Activated naive CD8-positive, alpha-beta T cell treated with anti-CD3 and anti-CD28 coated beads, Interleukin-2, amount 50 U/mL, for 24 hours (primary cell): ENCODE measurements around the gene ZC3H10.
"Not testable (repeated sequence)": the region's sequence is repeated elsewhere in the genome, so short reads cannot be mapped to it uniquely, and the experiment has no call there.

Experiments
- ATAC-seq: fragments of 150-1000 bp; cut with Tn5 transposase; one replicate; pipeline ENCODE4 v1.10.0; 2021
- DNase-seq: peaks from one replicate; pipeline ENCODE4 v3.0.0; 2021
- H3K27ac Mint-ChIP-seq: one replicate; pipeline ENCODE4 v1.8.0; 2021; ENCODE audit warnings: mild to moderate bottlenecking, mixed read lengths
- H3K27me3 Mint-ChIP-seq: one replicate; pipeline ENCODE4 v1.8.0; 2021; ENCODE audit warnings: mixed read lengths
- H3K36me3 Mint-ChIP-seq: one replicate; pipeline ENCODE4 v1.8.0; 2021; ENCODE audit warnings: low read depth, mixed read lengths
- H3K4me1 Mint-ChIP-seq: one replicate; pipeline ENCODE4 v1.8.0; 2021; ENCODE audit warnings: mixed read lengths
- H3K4me3 Mint-ChIP-seq: one replicate; pipeline ENCODE4 v1.8.0; 2021; ENCODE audit warnings: mild to moderate bottlenecking, moderate library complexity, mixed read lengths
- H3K9me3 Mint-ChIP-seq: one replicate; pipeline ENCODE4 v1.8.0; 2021; ENCODE audit warnings: mixed read lengths

The ZC3H10 gene

DNA sequence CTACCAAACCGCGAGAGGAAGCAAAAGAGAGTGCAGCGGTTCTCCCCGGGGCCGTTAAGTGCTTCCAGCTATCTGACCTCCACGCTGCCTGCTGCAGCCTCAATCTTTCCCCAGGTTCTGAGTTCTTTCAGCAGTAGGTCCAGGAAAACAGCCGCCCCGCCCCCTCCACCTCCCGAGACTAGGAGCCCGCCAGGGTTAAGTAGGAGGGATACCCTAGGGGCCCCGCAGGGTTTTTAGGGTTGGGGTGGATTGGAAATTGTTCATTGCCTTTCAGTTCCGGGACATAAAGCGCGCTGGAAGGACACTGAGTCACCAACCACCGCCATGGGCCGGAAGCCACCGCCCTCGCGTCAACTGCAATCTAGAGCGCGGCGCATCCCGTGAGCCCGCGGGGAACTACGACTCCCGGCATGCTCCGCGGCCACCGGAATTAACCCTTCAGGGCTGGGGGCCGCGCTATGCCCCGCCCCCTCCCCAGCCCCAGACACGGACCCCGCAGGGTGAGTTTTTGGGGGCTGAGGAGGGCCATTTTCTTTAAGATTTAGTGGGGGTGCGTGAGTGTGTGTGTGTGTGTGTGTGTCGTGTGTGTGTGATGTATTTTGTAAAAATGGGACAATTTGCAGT lies 34.2 kb downstream of the ZC3H10 start, which contains the start of gene MYL6B:
Gene MYL6B, plus strand, starts transcription at position 456 of the 624 bp plus-strand sequence. CDS start 1,332 bp downstream, outside the sequence.
- H3K4me1 Mint-ChIP-seq, result peaks cover 42% of the 10 kb centered on the region
- no peaks in the 10 kb centered on the region for H3K9me3 Mint-ChIP-seq
- H3K27ac Mint-ChIP-seq, result peak within 1 kb of the TSS; percentile 98
- ATAC-seq (peak; percentile 88), DNase-seq (peak; percentile 94)
- H3K4me3 Mint-ChIP-seq, result peak within 1 kb of the TSS; percentile 85
- H3K27me3 Mint-ChIP-seq, result no peaks in the 10 kb centered on the region
- H3K36me3 Mint-ChIP-seq, result peaks cover 9% of the 10 kb centered on the region

DNA sequence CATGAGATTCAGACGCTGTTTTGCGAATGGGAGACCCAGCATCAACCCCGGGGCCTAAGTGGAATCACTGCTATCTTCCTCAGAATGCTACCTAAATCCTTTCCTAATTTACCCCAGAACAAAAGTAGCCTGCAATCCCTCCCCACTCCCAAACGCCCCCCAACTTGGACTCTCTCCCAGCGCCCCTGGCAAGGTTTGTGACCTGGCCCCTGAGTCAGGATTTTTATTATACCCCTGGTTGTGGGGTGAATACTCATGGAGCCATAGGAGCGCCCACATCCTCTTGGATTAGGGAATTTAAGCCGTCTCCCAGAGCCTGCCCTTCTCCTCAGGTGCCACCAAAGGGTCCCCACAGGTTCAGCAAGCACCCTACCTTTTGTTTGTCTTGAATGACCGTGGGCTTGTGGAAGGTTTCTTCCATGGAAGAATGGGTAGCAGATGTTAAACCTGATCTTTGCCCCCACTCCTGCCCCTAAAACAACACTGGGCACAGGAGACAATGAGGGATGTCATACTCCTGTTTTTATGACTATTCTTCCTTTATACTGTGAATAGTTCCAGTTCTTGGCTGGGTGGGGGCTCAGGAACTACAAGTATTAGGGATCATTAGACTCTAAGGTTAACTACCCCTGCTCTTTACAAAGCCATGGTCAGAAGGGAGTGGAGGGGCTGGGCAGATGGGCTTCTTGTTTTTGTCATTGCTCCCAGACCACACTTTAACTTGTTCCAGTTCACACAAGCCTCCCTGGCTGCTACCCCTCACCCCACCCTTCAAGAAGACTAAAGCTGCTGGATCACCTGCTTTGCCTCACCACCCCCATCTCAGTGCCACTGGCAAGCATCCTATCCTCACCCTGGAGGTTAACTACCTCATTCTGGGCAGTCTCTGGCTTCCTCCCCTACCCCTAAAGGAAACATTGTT lies 35.0 kb downstream of the ZC3H10 start:
- no peaks in the 10 kb centered on the region for H3K9me3 Mint-ChIP-seq
- H3K27me3 Mint-ChIP-seq, result no peaks in the 10 kb centered on the region
- H3K4me1 Mint-ChIP-seq, result peaks cover 47% of the 10 kb centered on the region
- peak overlapping the region; percentile 98 for H3K27ac Mint-ChIP-seq
- no peak for ATAC-seq
- H3K36me3 Mint-ChIP-seq, result peaks cover 10% of the 10 kb centered on the region
- H3K4me3 Mint-ChIP-seq, result peak overlapping the region; percentile 85
- no peak for DNase-seq

DNA sequence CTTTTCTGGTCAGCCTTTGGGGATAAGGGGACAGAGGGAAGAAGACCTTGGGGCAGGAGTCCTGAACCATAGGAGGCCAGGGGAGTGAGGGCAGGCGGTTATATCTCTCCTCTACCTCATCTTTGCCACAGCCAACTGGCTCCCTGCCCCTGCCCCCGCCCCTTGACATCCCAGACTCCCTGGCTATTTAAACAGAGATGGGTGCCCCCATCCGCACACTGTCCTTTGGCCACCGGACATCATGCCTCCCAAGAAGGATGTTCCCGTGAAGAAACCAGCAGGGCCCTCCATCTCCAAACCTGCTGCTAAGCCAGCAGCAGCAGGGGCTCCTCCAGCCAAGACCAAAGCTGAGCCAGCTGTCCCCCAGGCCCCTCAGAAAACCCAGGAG lies 35.6 kb downstream of the ZC3H10 start:
- Mint-ChIP-seq H3K4me1 (peaks cover 47% of the 10 kb centered on the region), H3K4me3 (peak overlapping the region; percentile 85), H3K27ac (no peak overlapping the region), H3K36me3 (peaks cover 14% of the 10 kb centered on the region), H3K9me3 (no peaks in the 10 kb centered on the region), H3K27me3 (no peaks in the 10 kb centered on the region)
- no peak for DNase-seq
- ATAC-seq, result no peak

DNA sequence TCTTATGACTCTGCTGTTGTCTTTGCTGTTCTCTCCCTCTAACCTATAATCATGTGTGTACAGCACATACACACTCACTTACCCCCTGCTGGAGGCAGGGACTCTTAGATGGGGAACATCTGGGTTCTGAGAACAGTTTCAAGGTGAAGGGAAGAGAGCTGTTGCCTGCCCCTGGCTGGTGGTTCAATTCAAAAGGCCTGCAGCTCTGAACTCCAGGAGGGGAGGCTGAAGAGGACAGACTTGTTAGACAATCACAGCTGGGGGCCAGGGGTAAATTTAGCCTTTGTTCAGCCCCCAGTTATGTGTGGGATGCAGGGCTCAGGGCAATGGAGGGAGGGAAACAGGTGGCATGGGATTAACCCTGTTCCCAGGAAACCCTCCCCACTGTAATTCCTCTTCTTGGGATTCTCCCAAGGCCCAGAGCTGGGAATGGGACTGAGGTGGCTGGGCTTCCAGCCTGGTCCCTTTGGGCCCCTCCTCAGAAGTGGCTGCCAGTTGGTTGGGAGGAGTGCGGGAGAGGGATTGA lies 36.2 kb downstream of the ZC3H10 start:
- H3K36me3 Mint-ChIP-seq, result peaks cover 21% of the 10 kb centered on the region

DNA sequence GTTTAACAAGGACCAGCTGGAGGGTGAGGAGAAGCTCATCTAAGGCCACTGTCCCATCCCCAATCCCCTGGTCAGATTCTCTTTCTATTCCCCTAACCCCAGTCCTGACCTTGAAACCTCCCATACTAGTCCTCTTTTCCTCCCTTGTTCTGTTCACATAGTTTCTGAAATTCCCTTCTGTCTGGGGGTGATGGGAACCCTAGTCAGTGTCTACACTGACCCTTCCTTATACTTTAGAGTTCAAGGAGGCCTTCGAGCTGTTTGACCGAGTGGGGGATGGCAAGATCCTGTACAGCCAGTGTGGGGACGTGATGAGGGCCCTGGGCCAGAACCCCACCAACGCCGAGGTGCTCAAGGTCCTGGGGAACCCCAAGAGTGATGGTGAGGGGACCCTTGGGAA lies 36.8 kb downstream of the ZC3H10 start:
- H3K4me1 Mint-ChIP-seq, result peaks cover 59% of the 10 kb centered on the region
- H3K4me3 Mint-ChIP-seq, result no peak overlapping the region
- ATAC-seq (no peak), DNase-seq (no peak)
- no peak overlapping the region for H3K27ac Mint-ChIP-seq
- no peaks in the 10 kb centered on the region for H3K27me3 Mint-ChIP-seq
- H3K9me3 Mint-ChIP-seq, result no peaks in the 10 kb centered on the region
- peaks cover 26% of the 10 kb centered on the region for H3K36me3 Mint-ChIP-seq

More for the DNA sequence above, 36.2 kb downstream of the ZC3H10 start:
- no peaks in the 10 kb centered on the region for H3K27me3 Mint-ChIP-seq
- ATAC-seq, result no peak
- H3K27ac Mint-ChIP-seq, result no peak overlapping the region
- H3K9me3 Mint-ChIP-seq, result no peaks in the 10 kb centered on the region
- no peak for DNase-seq
- H3K4me3 Mint-ChIP-seq, result no peak overlapping the region
- H3K4me1 Mint-ChIP-seq, result peaks cover 53% of the 10 kb centered on the region

DNA sequence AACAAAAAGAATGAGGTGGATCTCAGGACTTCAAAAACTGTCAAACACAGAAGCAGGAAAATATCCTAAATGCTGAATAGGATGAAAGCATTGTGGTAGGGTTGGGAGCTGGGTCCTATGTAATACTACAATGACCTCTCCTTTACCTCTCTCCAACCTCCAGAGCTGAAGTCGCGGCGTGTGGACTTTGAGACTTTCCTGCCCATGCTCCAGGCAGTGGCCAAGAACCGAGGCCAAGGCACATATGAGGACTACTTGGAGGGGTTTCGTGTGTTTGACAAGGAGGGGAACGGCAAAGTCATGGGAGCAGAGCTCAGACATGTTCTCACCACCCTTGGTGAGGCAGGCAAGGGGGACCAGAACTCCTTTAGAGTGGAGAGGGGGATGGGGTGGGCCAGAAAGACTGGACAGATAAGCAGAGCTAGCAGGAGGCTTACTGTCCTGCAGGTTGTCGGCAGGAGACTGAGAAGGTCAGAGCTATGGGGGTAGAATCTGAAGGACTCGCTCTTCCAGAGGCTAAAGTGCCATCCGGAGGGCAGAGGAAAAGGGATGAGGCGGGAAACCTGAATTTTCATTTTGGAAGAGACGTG lies 37.3 kb downstream of the ZC3H10 start:
- ATAC-seq (no peak), DNase-seq (no peak)
- no peaks in the 10 kb centered on the region for H3K27me3 Mint-ChIP-seq
- peaks cover 61% of the 10 kb centered on the region for H3K4me1 Mint-ChIP-seq
- peaks cover 31% of the 10 kb centered on the region for H3K36me3 Mint-ChIP-seq
- no peaks in the 10 kb centered on the region for H3K9me3 Mint-ChIP-seq
- no peak overlapping the region for H3K27ac Mint-ChIP-seq
- H3K4me3 Mint-ChIP-seq, result peak overlapping the region; percentile 5

DNA sequence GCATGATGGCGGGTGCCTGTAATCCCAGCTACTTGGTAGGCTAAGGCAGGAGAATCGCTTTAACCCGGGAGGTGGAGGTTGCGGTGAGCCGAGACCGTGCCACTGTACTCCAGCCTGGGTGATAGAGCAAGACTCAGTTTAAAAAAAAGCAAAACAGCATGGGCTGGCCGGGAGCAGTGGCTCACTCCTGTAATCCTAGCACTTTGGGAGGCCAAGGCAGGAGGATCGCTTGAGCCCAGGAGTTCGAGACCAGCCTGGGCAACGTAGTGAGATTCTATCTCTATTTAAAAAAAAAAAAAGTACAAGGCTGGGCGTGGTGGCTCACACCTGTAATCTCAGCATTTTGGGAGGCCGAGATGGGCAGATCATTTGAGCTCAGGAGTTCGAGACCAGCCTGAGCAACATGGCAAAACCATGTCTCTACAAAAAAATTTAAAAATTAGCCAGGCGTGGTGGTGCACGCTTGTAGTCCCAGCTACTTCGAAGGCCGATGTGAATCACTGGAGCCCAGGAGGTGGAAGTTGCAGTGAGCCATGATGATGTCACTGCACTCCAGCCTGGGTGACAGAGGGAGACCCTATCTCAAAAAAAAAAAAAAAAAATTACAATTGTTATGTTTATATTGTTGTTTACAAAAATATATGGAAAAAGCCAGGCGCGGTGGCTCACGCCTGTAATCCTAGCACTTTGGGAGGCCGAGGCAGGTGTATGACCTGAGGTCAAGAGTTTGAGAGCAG lies 38.6 kb downstream of the ZC3H10 start:
- Mint-ChIP-seq H3K27ac (peak overlapping the region; percentile 96), H3K36me3 (peaks cover 41% of the 10 kb centered on the region), H3K4me1 (peaks cover 59% of the 10 kb centered on the region), H3K4me3 (peak overlapping the region; percentile 96)
- H3K27me3 Mint-ChIP-seq, ATAC-seq, DNase-seq, H3K9me3 Mint-ChIP-seq: not testable (repeated sequence)

DNA sequence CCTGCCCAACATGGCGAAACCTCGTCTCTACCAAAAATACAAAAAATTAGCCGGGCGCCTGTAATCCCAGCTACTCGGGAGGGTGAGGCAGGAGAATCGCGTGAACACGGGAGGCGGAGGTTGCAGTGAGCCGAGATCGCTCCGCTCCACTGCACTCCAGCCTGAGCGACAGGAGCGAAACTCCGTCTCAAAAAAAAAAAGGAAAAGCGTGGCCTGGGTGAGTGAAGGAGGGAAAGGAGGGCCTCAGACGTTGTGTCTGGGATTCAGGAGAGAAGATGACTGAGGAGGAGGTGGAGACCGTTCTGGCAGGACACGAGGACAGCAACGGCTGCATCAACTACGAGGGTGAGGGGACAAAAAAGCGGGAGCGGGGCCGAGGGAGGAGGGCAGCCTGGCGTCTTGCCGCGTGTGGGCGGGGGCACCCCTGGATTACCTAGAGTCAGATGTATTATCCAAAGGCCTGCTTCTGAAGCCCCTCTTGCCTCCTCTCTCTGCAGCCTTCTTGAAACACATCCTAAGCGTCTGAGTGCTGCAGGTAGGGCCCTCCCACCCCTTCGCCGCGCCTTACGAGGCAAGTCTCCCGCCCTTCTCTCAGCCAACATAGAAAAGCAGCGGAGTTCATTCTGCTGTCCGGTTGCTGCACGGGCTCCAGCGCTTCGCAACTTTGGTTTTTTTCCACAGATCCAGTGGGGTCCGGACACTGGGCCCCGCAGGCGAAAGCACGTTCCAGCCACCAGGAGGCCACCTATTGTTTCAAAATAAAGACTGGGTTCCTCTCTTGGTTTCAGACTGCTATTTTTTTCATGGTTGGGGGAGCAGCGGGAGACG lies 39.3 kb downstream of the ZC3H10 start:
- ATAC-seq, result peak; percentile 22
- H3K4me1 Mint-ChIP-seq, result peaks cover 56% of the 10 kb centered on the region
- no peaks in the 10 kb centered on the region for H3K9me3 Mint-ChIP-seq
- H3K27ac Mint-ChIP-seq, result peak overlapping the region; percentile 96
- peaks cover 41% of the 10 kb centered on the region for H3K36me3 Mint-ChIP-seq
- H3K27me3 Mint-ChIP-seq, result no peaks in the 10 kb centered on the region
- peak; percentile 55 for DNase-seq
- H3K4me3 Mint-ChIP-seq, result peak overlapping the region; percentile 96

DNA sequence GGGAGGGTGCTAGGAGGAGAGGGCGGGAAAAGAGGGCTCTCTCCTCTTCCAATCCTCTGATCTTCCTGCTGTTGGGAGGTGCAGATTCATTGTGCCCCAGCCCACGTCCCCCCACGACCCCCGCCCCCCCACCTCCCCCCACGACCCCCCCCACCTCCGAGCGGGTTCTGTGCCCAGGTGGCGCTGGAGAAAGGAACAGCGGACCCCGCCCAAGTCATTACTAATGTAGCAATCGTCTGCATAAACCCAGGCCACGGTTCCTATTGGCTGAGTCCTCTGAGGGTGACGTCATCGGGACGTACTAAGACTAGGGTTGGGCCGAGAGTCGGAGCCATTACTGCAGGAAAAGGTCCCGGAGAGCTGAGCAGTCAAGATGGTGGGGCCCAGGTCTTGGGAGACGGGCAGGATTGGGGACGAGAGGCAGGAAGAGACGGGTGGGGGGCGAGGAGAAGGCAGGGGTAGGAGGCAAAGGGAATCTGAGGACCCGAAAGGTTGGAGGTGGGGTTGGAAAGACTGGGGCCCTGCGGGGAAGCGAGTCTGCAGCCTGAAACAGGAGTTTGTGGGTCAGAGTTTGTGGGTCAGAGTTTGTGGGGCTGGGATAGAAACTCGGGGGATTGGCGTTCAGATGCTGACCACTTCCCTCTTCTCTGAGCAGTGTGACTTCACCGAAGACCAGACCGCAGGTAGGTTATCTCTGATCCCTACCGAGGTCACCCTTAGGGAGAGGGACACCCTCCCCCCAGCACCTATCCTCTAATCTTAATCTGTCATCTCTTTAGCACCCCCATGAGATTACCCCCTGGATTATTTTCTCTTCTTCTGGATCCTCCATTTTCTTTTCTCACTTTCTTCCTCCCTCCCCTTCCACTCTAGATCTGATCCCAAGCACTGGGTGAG lies 40.2 kb downstream of the ZC3H10 start, which contains the start of gene MYL6:
Gene MYL6, plus strand, starts transcription at position 331 of the 897 bp plus-strand sequence. Its CDS starts 43 bp downstream, at position 374.
- Mint-ChIP-seq H3K4me1 (peaks cover 53% of the 10 kb centered on the region), H3K9me3 (no peaks in the 10 kb centered on the region), H3K4me3 (peak within 1 kb of the TSS; percentile 96), H3K27me3 (no peaks in the 10 kb centered on the region), H3K36me3 (peaks cover 46% of the 10 kb centered on the region), H3K27ac (peak within 1 kb of the TSS; percentile 96)
- DNase-seq, result peak; percentile 90
- peak; percentile 87 for ATAC-seq

DNA sequence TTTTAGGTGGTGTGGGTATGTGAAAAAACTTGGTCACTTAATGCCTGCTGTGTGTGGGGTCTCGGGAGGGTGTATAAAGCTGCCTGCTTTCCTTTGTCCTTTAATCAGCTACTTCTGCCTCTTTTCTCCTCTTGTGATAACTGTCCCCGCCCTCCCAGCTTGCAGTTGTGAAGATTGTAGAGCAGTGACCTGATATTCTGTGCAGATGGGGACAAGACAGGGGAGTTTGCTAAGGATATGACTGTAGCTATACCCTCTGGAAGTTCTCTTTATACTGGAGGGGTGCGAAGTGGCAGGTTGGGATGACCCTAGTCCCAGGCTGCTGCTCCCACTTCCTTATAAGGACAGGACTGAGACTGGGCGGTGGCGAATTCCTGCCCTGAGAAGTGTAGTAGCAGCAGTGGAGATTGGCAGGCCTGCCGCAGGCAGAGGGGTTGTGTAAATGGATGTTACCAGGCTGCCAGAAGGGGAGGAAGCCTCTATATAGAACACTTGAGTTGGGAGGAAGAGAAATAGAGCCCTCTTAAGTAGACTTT lies 40.9 kb downstream of the ZC3H10 start:
- ATAC-seq (no peak), DNase-seq (peak; percentile 29)
- Mint-ChIP-seq H3K36me3 (peaks cover 53% of the 10 kb centered on the region), H3K4me3 (peak overlapping the region; percentile 96), H3K27me3 (no peaks in the 10 kb centered on the region), H3K9me3 (no peaks in the 10 kb centered on the region), H3K27ac (peak overlapping the region; percentile 96), H3K4me1 (peaks cover 47% of the 10 kb centered on the region)

DNA sequence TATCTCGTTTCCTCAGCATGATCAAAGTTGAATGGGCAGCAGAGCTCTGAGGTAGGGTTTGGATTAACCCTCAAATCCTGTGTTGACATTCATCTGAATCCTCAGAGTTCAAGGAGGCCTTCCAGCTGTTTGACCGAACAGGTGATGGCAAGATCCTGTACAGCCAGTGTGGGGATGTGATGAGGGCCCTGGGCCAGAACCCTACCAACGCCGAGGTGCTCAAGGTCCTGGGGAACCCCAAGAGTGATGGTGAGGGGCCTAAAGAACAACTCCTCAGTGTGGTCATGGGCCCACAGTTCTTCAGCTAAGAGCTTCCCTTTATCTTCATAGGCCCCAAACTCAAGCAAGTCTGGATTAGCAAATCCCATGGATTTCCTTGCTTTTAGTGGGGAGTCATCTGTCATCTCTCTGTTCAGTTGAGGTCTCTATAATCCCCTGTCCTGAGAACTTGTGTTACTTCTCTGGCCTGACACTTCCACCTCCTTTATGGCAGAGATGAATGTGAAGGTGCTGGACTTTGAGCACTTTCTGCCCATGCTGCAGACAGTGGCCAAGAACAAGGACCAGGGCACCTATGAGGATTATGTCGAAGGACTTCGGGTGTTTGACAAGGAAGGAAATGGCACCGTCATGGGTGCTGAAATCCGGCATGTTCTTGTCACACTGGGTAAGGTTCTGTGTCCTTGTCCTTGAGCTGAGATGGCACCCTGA lies 41.6 kb downstream of the ZC3H10 start:
- peaks cover 46% of the 10 kb centered on the region for H3K4me1 Mint-ChIP-seq
- peak overlapping the region; percentile 96 for H3K4me3 Mint-ChIP-seq

More for the DNA sequence above, 41.6 kb downstream of the ZC3H10 start:
- Mint-ChIP-seq H3K36me3 (peaks cover 58% of the 10 kb centered on the region), H3K27me3 (no peaks in the 10 kb centered on the region), H3K27ac (peak overlapping the region; percentile 96), H3K9me3 (no peaks in the 10 kb centered on the region)
- DNase-seq, result no peak
- ATAC-seq, result no peak
